GM10266 (cell line): ENCODE data around the gene TRAFD1.

ENCODE experiments used
- DNase-seq: peaks from one replicate; pipeline ENCODE4 v3.0.0; 2012; ENCODE audit errors: extremely low spot score
- CTCF ChIP-seq: IDR thresholded peaks from 2 replicates; pipeline ENCODE4 v1.5.1; 2012; ENCODE audit warnings: mild to moderate bottlenecking, low read depth; ENCODE audit not compliant: control insufficient read depth, insufficient read depth; ENCODE audit errors: missing control alignments

The TRAFD1 gene

GRCh38 chr12:112111931-112112330 is 13.4 kb upstream of the TRAFD1 start:
- TF ChIP-seq CTCF, result no peak
- no peak for DNase-seq

GRCh38 chr12:112112409-112113133 is 12.8 kb upstream of the TRAFD1 start:
- no peak for DNase-seq
- no peak for TF ChIP-seq CTCF

- no peak for DNase-seq
Measured at GRCh38 chr12:112115259-112116045, 9.9 kb upstream of the TRAFD1 start.

DNA sequence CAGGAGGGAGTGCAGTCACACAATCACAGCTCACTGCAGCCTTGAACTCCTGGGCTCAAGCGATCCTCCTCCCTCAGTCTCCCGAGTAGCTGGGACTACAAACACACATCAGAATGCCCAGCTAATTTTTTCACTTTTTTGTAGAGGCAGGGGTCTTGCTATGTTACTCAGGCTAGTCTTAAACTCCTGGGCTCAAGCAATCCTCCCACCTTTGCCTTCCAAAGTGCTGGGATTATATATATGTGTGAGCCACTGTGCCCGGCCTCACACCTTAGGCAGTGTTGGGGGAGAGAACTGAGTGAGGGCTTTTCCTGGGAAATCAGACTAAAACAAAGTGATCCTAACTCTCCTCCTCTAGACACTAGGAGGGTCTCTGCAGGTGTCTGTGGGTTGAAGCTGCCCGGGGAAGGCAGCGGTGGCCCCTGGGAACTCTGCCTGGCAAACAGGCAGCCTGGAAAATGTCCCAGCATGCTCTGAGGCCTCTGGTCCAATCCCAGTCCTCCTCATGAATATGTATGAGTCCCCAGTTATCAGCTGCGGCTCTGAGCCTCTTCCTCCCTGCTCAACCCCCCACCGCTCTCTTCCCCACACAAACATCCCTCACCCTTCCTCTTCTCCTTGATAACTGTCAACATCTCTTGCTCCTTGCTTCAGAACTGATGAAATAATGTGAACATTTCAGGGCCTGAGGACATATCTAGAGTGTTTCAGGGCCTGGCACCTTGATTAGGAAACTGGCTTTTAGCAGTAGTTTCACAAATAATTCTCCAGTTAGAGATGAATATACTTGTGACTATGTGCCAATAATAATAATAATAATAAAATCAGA is 8.9 kb upstream of the TRAFD1 start:
- DNase-seq, result peak; percentile 35
- no peak for TF ChIP-seq CTCF

More at GRCh38 chr12:112115259-112116045, 9.9 kb upstream of the TRAFD1 start:
- TF ChIP-seq CTCF, result no peak

DNA sequence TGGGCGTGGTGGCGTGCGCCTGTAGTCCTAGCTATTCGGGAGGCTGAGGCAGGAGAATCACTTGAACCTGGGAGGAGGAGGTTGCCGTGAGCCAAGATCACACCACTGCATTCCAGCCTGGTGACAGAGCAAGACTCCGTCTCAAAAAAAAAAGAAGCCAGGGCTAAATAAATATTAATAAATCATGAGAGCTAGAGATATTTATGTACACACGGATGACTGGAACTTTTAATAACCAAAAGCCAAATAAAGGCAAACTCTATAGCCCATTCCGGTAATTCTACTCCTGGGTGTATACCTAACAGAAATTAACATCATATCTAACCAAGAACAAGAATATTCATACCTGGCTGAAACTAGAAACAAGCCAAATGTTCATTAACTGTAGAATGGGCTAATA is 7.7 kb upstream of the TRAFD1 start:
- TF ChIP-seq CTCF, result no peak
- no peak for DNase-seq

GRCh38 chr12:112121780-112122565 is 3.4 kb upstream of the TRAFD1 start:
- DNase-seq, result no peak
- TF ChIP-seq CTCF, result no peak
